Kidney (tissue), 14 donors: ENCODE results near the gene LRP1. TPM values are rescaled to one million over a fixed set of nuclear protein-coding genes. Genes with fewer than 3 reads are reported as not detected.
A peak's percentile ranks its signal among the peaks of the same experiment; 100 is the strongest.

Source experiments
- DNase-seq, 5 donors: peaks; one replicate each; pipeline ENCODE4 v3.0.0-alpha.2; 2013 to 2020
- FAIRE-seq: peaks from 2 replicates; lab custom pipeline; 2012; peaks lifted over from hg19 to GRCh38; lab: Jason Lieb, UNC
- H3K27ac ChIP-seq, 2 donors: one replicate each; pipeline ENCODE4 v1.7.0; 2013; ENCODE audit warnings: low read depth in 2 of 2, low read length in 2 of 2, inconsistent platforms in 1 of 2
- H3K27me3 ChIP-seq: one replicate; pipeline ENCODE4 v1.7.1; 2013; ENCODE audit warnings: low read length, inconsistent platforms; ENCODE audit not compliant: control insufficient read depth, insufficient read depth
- H3K36me3 ChIP-seq, 3 donors: one replicate each; pipeline versions ENCODE4 v1.7.0 to v1.7.1; 2013; ENCODE audit warnings: low read length in 3 of 3, control low read depth in 1 of 3, inconsistent platforms in 1 of 3; ENCODE audit not compliant: insufficient read depth in 3 of 3, control insufficient read depth in 2 of 3
- H3K4me1 ChIP-seq, 3 donors: one replicate each; pipeline versions ENCODE4 v1.7.0 to v1.7.1; 2013; ENCODE audit warnings: low read length in 3 of 3, inconsistent platforms in 1 of 3, low read depth in 1 of 3; ENCODE audit not compliant: control insufficient read depth in 2 of 3, insufficient read depth in 2 of 3
- H3K4me3 ChIP-seq, 3 donors: one replicate each; pipeline versions ENCODE4 v1.7.0 to v1.8.1; 2013; ENCODE audit warnings: low read length in 3 of 3, control low read depth in 1 of 3, inconsistent platforms in 1 of 3
- H3K9ac ChIP-seq, 3 donors: one replicate each; pipeline versions ENCODE4 v1.7.0 to v1.7.1; 2013; ENCODE audit warnings: low read length in 3 of 3, control low read depth in 1 of 3, inconsistent platforms in 1 of 3
- H3K9me3 ChIP-seq, 3 donors: one replicate each; pipeline versions ENCODE4 v1.7.0 to v1.7.1; 2013; ENCODE audit warnings: low read length in 3 of 3, control low read depth in 1 of 3, inconsistent platforms in 1 of 3; ENCODE audit not compliant: control insufficient read depth in 2 of 3, insufficient read depth in 1 of 3
- CTCF ChIP-seq: IDR thresholded peaks from 3 replicates; pipeline ENCODE4 v1.5.1; 2012; ENCODE audit warnings: mild to moderate bottlenecking, moderate library complexity, borderline replicate concordance; ENCODE audit not compliant: insufficient read depth; ENCODE audit errors: extremely low read depth
- intact Hi-C: fragments of 100-400 bp; cut with DNase I; formaldehyde crosslinking; loops from one replicate; pipeline ENCODE4 v1.11.1; 2022
- polyA plus RNA-seq: library from polyadenylated mRNA; stranded (reverse); fragments of 350-450 nt; fragmentation: Illumina TruSeq; extraction: RNeasy Lipid Tissue Mini Kit (QIAGEN cat#74804); gene quantifications from one replicate; pipeline ENCODE4 v1.2.3, GENCODE V29; 2014; ENCODE audit warnings: low read depth, low replicate concordance; ENCODE audit not compliant: insufficient read depth
- total RNA-seq: library from RNA; stranded (reverse); fragmentation: NEBNext Ultra II Directional; extraction: Animal tissue kit (Norgen Biotek cat#: 25700); gene quantifications from one replicate; pipeline ENCODE4 v1.2.1, GENCODE V29; 2021
- donor health status: control.
- donor health status: control.
- donor health status: control.
- donor health status: control.
- donor health status: control.
- donor health status: DM: yes; HTN: yes; CAD: no.
- donor health status: Normal renal cell carcinoma (clear cell type).

LRP1 gene
- total and polyA plus RNA-seq, 2 donors from 2014 or later: 18.7 to 121 TPM

- H3K36me3 ChIP-seq: peaks cover 10 to 27% (median 12%) of the 10 kb centered on the region in 3 donors
- no peaks in the 10 kb centered on the region for H3K9me3 ChIP-seq
- no peak overlapping the region for H3K9ac ChIP-seq
- intact Hi-C loops: no loop called here
- H3K27me3 ChIP-seq: no peaks in the 10 kb centered on the region
- H3K27ac ChIP-seq: no peak overlapping the region
- peaks cover 0 to 19% (median 5%) of the 10 kb centered on the region in 3 donors for H3K4me1 ChIP-seq
- TF ChIP-seq CTCF: no peak
- FAIRE-seq (no peak), DNase-seq (no peak)
- H3K4me3 ChIP-seq: no peak overlapping the region
Observed at GRCh38 chr12:57145460-57146059, 17.3 kb downstream of the LRP1 start.

- H3K4me1 ChIP-seq: peaks cover 0 to 19% (median 5%) of the 10 kb centered on the region in 3 donors
- TF ChIP-seq CTCF: no peak
Observed at GRCh38 chr12:57146092-57146491, 17.8 kb downstream of the LRP1 start.

GRCh38 chr12:57146961-57147944, 19.0 kb downstream of the LRP1 start, which contains the start of gene LRP1-AS:
LRP1-AS (minus strand) TSS chr12:57147619.
- intact Hi-C loops: no loop called here

More at GRCh38 chr12:57146092-57146491, 17.8 kb downstream of the LRP1 start:
- intact Hi-C loops: no loop called here
- Histone ChIP-seq H3K27me3 (no peaks in the 10 kb centered on the region), H3K9ac (no peak overlapping the region), H3K9me3 (no peaks in the 10 kb centered on the region), H3K4me3 (no peak overlapping the region), H3K36me3 (peaks cover 10 to 27% (median 12%) of the 10 kb centered on the region in 3 donors), H3K27ac (no peak overlapping the region)
- FAIRE-seq (no peak), DNase-seq (no peak)

More at GRCh38 chr12:57146961-57147944, 19.0 kb downstream of the LRP1 start, which contains the start of gene LRP1-AS:
- peak within 1 kb of the TSS in 1 of 2 donors; percentile 41 for H3K27ac ChIP-seq
- DNase-seq (peak in 1 of 5 donors; percentile 40), FAIRE-seq (no peak)
- H3K36me3 ChIP-seq: peaks cover 10 to 23% (median 12%) of the 10 kb centered on the region in 3 donors
- no peak within 1 kb of the TSS for H3K9ac ChIP-seq
- no peak for TF ChIP-seq CTCF
- H3K4me1 ChIP-seq: peaks cover 0 to 20% (median 5%) of the 10 kb centered on the region in 3 donors
- no peaks in the 10 kb centered on the region for H3K27me3 ChIP-seq
- H3K4me3 ChIP-seq: no peak within 1 kb of the TSS
- H3K9me3 ChIP-seq: no peaks in the 10 kb centered on the region
